Erythroblast (primary cell): Measurements from ENCODE around the gene RNF44.

ENCODE experiments used
- GATA1 ChIP-seq: IDR thresholded peaks from 2 replicates; pipeline ENCODE4 v1.6.1; 2011; ENCODE audit warnings: low read depth, mild to moderate bottlenecking, control low read depth, low read length, moderate library complexity
- POLR2A ChIP-seq: IDR thresholded peaks from 2 replicates; pipeline ENCODE4 v1.6.1; 2011; ENCODE audit warnings: mild to moderate bottlenecking, low read length

GRCh38 chr5:176577312-176578176, 40.3 kb upstream of the RNF44 start:
- TF ChIP-seq POLR2A (no peak), GATA1 (no peak)
